ENCODE data around the gene SPATS2. TPM values are rescaled to one million over a fixed set of nuclear protein-coding genes. Genes with fewer than 3 reads are reported as not detected.

Gene SPATS2
- total RNA-seq, 1 donor from 2014 or later = 43.9 TPM

GRCh38 chr12:49537752-49538509 lies 170.7 kb downstream of the SPATS2 start:
- H3K27ac Mint-ChIP-seq (ENCODE audit: unreplicated experiment) = no peak overlapping the region
- peak overlapping the region; percentile 82 for H3K4me3 Mint-ChIP-seq (ENCODE audit: unreplicated experiment)
- H3K4me1 Mint-ChIP-seq (ENCODE audit: low read depth, unreplicated experiment) = peaks cover 9% of the 10 kb centered on the region
- no peak for TF ChIP-seq CTCF (IDR thresholded peaks at IDR 0.05; ENCODE audit: partially characterized antibody, unreplicated experiment)
- no peaks in the 10 kb centered on the region for H3K9me3 Mint-ChIP-seq (ENCODE audit: unreplicated experiment)
- H3K36me3 Mint-ChIP-seq (ENCODE audit: unreplicated experiment) = no peaks in the 10 kb centered on the region
- H3K27me3 Mint-ChIP-seq (ENCODE audit: unreplicated experiment) = peaks cover 12% of the 10 kb centered on the region
- peak; percentile 47 for DNase-seq

- DNase-seq = peak; percentile 91
- peaks cover 12% of the 10 kb centered on the region for H3K27me3 Mint-ChIP-seq (ENCODE audit: unreplicated experiment)
- no peaks in the 10 kb centered on the region for H3K36me3 Mint-ChIP-seq (ENCODE audit: unreplicated experiment)
- peaks cover 2% of the 10 kb centered on the region for H3K9me3 Mint-ChIP-seq (ENCODE audit: unreplicated experiment)
- H3K4me3 Mint-ChIP-seq (ENCODE audit: unreplicated experiment) = peak within 1 kb of the TSS; percentile 76
- peaks cover 15% of the 10 kb centered on the region for H3K4me1 Mint-ChIP-seq (ENCODE audit: low read depth, unreplicated experiment)
- H3K27ac Mint-ChIP-seq (ENCODE audit: unreplicated experiment) = peak within 1 kb of the TSS; percentile 22
- no peak for TF ChIP-seq CTCF (IDR thresholded peaks at IDR 0.05; ENCODE audit: partially characterized antibody, unreplicated experiment)
Measured at GRCh38 chr12:49538510-49539403, 171.5 kb downstream of the SPATS2 start, which contains the start of gene KCNH3. Gene KCNH3, plus strand, starts transcription at chr12:49539030. Its CDS starts 387 bp downstream, at chr12:49539417.

- Mint-ChIP-seq H3K27me3 (ENCODE audit: unreplicated experiment) (peaks cover 11% of the 10 kb centered on the region), H3K4me3 (ENCODE audit: unreplicated experiment) (peak overlapping the region; percentile 71), H3K9me3 (ENCODE audit: unreplicated experiment) (peaks cover 2% of the 10 kb centered on the region), H3K36me3 (ENCODE audit: unreplicated experiment) (no peaks in the 10 kb centered on the region), H3K27ac (ENCODE audit: unreplicated experiment) (peak overlapping the region; percentile 22), H3K4me1 (ENCODE audit: low read depth, unreplicated experiment) (peaks cover 19% of the 10 kb centered on the region)
- TF ChIP-seq CTCF (IDR thresholded peaks at IDR 0.05; ENCODE audit: partially characterized antibody, unreplicated experiment) = no peak
- DNase-seq = no peak
Measured at GRCh38 chr12:49539406-49540228, 172.4 kb downstream of the SPATS2 start.

- peaks cover 17% of the 10 kb centered on the region for H3K27me3 Mint-ChIP-seq (ENCODE audit: unreplicated experiment)
- no peak overlapping the region for H3K27ac Mint-ChIP-seq (ENCODE audit: unreplicated experiment)
- no peak for DNase-seq
- peak overlapping the region; percentile 67 for H3K4me3 Mint-ChIP-seq (ENCODE audit: unreplicated experiment)
- no peaks in the 10 kb centered on the region for H3K36me3 Mint-ChIP-seq (ENCODE audit: unreplicated experiment)
- peaks cover 23% of the 10 kb centered on the region for H3K4me1 Mint-ChIP-seq (ENCODE audit: low read depth, unreplicated experiment)
- TF ChIP-seq CTCF (IDR thresholded peaks at IDR 0.05; ENCODE audit: partially characterized antibody, unreplicated experiment) = no peak
- H3K9me3 Mint-ChIP-seq (ENCODE audit: unreplicated experiment) = peaks cover 4% of the 10 kb centered on the region
Measured at GRCh38 chr12:49540229-49541139, 173.2 kb downstream of the SPATS2 start.
